Liver (tissue), 9 donors: ENCODE results near the gene MOXD1. TPM values are rescaled to one million over a fixed set of nuclear protein-coding genes. Genes with fewer than 3 reads are reported as not detected.

Experiments
- DNase-seq: peaks from one replicate; pipeline ENCODE4 v3.0.0-alpha.2; 2017; ENCODE audit warnings: low spot score
- H3K27ac ChIP-seq, 2 donors: one replicate each; pipeline ENCODE4 v1.7.0; 2013; ENCODE audit warnings: inconsistent platforms in 2 of 2, low read length in 2 of 2, control low read depth in 1 of 2, low read depth in 1 of 2, mild to moderate bottlenecking in 1 of 2
- H3K27me3 ChIP-seq, 4 donors: one replicate each; pipeline versions ENCODE4 v1.6.1 to v1.7.0; 2013; ENCODE audit warnings: low read length in 3 of 4, inconsistent platforms in 1 of 4, mild to moderate bottlenecking in 1 of 4, moderate library complexity in 1 of 4; ENCODE audit not compliant: control insufficient read depth in 4 of 4, insufficient read depth in 4 of 4
- H3K36me3 ChIP-seq, 4 donors: one replicate each; pipeline versions ENCODE4 v1.6.1 to v1.7.0; 2013; ENCODE audit warnings: low read length in 3 of 4, mild to moderate bottlenecking in 3 of 4, low read depth in 1 of 4, moderate library complexity in 1 of 4; ENCODE audit not compliant: control insufficient read depth in 4 of 4, insufficient read depth in 3 of 4
- H3K4me1 ChIP-seq, 4 donors: one replicate each; pipeline versions ENCODE4 v1.6.1 to v1.7.0; 2013; ENCODE audit warnings: low read length in 3 of 4, mild to moderate bottlenecking in 3 of 4, moderate library complexity in 1 of 4; ENCODE audit not compliant: control insufficient read depth in 4 of 4, insufficient read depth in 4 of 4
- H3K4me3 ChIP-seq, 3 donors: one replicate each; pipeline versions ENCODE4 v1.6.1 to v1.7.0; 2013; ENCODE audit warnings: low read length in 3 of 3, control low read depth in 1 of 3, low read depth in 1 of 3, mild to moderate bottlenecking in 1 of 3
- H3K9ac ChIP-seq, 2 donors: one replicate each; pipeline ENCODE4 v1.7.0; 2013; ENCODE audit warnings: low read length in 2 of 2, mild to moderate bottlenecking in 2 of 2, moderate library complexity in 2 of 2, control low read depth in 1 of 2, low read depth in 1 of 2
- H3K9me3 ChIP-seq, 4 donors: one replicate each; pipeline versions ENCODE4 v1.6.1 to v1.7.0; 2013; ENCODE audit warnings: low read length in 3 of 4; ENCODE audit not compliant: control insufficient read depth in 4 of 4
- EGR1 ChIP-seq, 2 donors: IDR thresholded peaks; 2 replicates each; pipeline ENCODE4 v1.6.1; 2016 to 2018; ENCODE audit warnings: antibody characterized with exemption in 2 of 2, low read depth in 2 of 2
- FOXA1 ChIP-seq: IDR thresholded peaks from 2 replicates; pipeline ENCODE4 v1.6.1; 2016; ENCODE audit warnings: antibody characterized with exemption
- FOXA2 ChIP-seq: IDR thresholded peaks from 2 replicates; pipeline ENCODE4 v1.6.1; 2016; ENCODE audit warnings: antibody characterized with exemption
- GABPA ChIP-seq, 2 donors: IDR thresholded peaks in 1 of 2; conservative IDR thresholded peaks in 1 of 2; 2 replicates each; pipeline ENCODE4 v1.6.1; 2016; ENCODE audit warnings: antibody characterized with exemption in 2 of 2, mild to moderate bottlenecking in 1 of 2, moderate library complexity in 1 of 2
- HNF4A ChIP-seq, 2 donors: conservative IDR thresholded peaks; 2 replicates each; pipeline ENCODE4 v1.6.1; 2016; ENCODE audit warnings: antibody characterized with exemption in 2 of 2, mild to moderate bottlenecking in 2 of 2
- HNF4G ChIP-seq: IDR thresholded peaks from 2 replicates; pipeline ENCODE4 v1.6.1; 2016; ENCODE audit warnings: antibody characterized with exemption
- JUND ChIP-seq, 2 donors: IDR thresholded peaks; 2 replicates each; pipeline ENCODE4 v1.6.1; 2016; ENCODE audit warnings: antibody characterized with exemption in 2 of 2
- NR2F2 ChIP-seq: IDR thresholded peaks from 2 replicates; pipeline ENCODE4 v1.6.1; 2016; ENCODE audit warnings: antibody characterized with exemption
- RAD21 ChIP-seq, 2 donors: IDR thresholded peaks; 2 replicates each; pipeline ENCODE4 v1.6.1; 2016; ENCODE audit warnings: antibody characterized with exemption in 2 of 2, mild to moderate bottlenecking in 2 of 2
- RXRA ChIP-seq, 2 donors: IDR thresholded peaks; 2 replicates each; pipeline ENCODE4 v1.6.1; 2017 to 2018; ENCODE audit warnings: antibody characterized with exemption in 2 of 2, mild to moderate bottlenecking in 1 of 2
- SP1 ChIP-seq: IDR thresholded peaks from 2 replicates; pipeline ENCODE4 v1.6.1; 2018; ENCODE audit warnings: antibody characterized with exemption, mild to moderate bottlenecking
- TAF1 ChIP-seq: conservative IDR thresholded peaks from 2 replicates; pipeline ENCODE4 v1.6.1; 2016; ENCODE audit warnings: antibody characterized with exemption, mild to moderate bottlenecking
- YY1 ChIP-seq: IDR thresholded peaks from 2 replicates; pipeline ENCODE4 v1.6.1; 2016; ENCODE audit warnings: antibody characterized with exemption, mild to moderate bottlenecking
- WGBS: extraction: QIAGEN DNeasy Blood & Tissue Kit; methylation state at CpG from one replicate; pipeline ENCODE4 v1.1.7; 2013; 5-methylcytosine and 5-hydroxymethylcytosine counted together
- polyA plus RNA-seq, 2 donors: library from polyadenylated mRNA; stranded (reverse) in 1 of 2; unstranded in 1 of 2; fragments of 200-250 nt in 1 of 2; fragments of >200 nt in 1 of 2; fragmentation: Nextera tagmentation in 1 of 2; extraction: Ambion mirVana in 1 of 2; gene quantifications; one replicate each; pipeline versions ENCODE4 v1.2.1 to v1.2.3, GENCODE V29; 2013 to 2015
- total RNA-seq, 2 donors: library from RNA; depleted of rRNA; stranded (reverse); fragments of >200 nt; gene quantifications; one replicate each; pipeline ENCODE4 v1.2.3, GENCODE V29; 2014
- TF ChIP-seq, protein P1 (sequence below): IDR thresholded peaks from 2 replicates; pipeline ENCODE4 v1.6.1; 2016; ENCODE audit warnings: antibody characterized with exemption
- TF ChIP-seq, protein P2 (sequence below): fragments of 150-350 bp; IDR thresholded peaks from 2 replicates; pipeline ENCODE4 v1.5.1; 2017; ENCODE audit warnings: improper control_type of control experiment, low read depth, low read length; ENCODE audit not compliant: missing input control
- TF ChIP-seq, protein P3 (sequence below): IDR thresholded peaks from 2 replicates; pipeline ENCODE4 v1.6.1; 2016; ENCODE audit warnings: antibody characterized with exemption
- TF ChIP-seq, protein P4 (sequence below): IDR thresholded peaks from 2 replicates; pipeline ENCODE4 v1.6.1; 2016; ENCODE audit warnings: antibody characterized with exemption
- TF ChIP-seq, protein P5 (sequence below): IDR thresholded peaks from 2 replicates; pipeline ENCODE4 v1.6.1; 2016; ENCODE audit warnings: antibody characterized with exemption, mild to moderate bottlenecking
- donor health status: healthy.
- donor health status: healthy.
- donor health status: healthy.
- donor health status: healthy.
- donor health status: healthy.

Gene MOXD1
- total and polyA plus RNA-seq, 4 donors: 0.14 to 0.48 (median 0.24) TPM

DNA sequence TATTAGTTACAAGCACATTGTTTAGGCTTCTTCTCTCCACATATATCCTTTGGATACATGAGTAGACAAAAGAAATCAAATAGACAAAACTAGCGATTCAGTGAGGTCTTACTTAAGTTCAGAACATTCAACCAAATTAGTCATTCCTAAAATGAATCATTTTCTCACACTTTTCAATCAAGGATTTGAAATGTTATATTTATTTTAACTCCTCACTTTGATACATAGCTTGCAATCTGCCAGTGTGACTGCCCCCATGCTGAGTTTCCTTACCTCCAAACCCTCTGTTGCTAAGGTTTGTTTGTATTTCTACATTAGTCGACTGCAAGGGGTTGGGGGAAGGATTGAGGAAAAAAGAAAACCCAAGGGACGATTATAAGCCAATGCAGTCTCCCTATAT is 3.5 kb upstream of the MOXD1 start:
- no peak overlapping the region for H3K4me3 ChIP-seq
- no peak for DNase-seq
- H3K36me3 ChIP-seq: no peaks in the 10 kb centered on the region
- H3K4me1 ChIP-seq: peaks cover 9 to 13% (median 11%) of the 10 kb centered on the region in 4 donors
- no peaks in the 10 kb centered on the region for H3K9me3 ChIP-seq
- 40% methylated on average over 3 of the region's 3 CpGs for WGBS
- H3K27ac ChIP-seq: no peak overlapping the region
- peaks cover 2 to 12% (median 7%) of the 10 kb centered on the region in 4 donors for H3K27me3 ChIP-seq
- TF ChIP-seq HNF4G (no peak), JUND (IDR thresholded peaks at IDR 0.05) (no peak), TAF1 (no peak), SP1 (no peak), EGR1 (IDR thresholded peaks at IDR 0.05; ENCODE audit: low read depth in 2 of 2) (no peak), FOXA1 (no peak), NR2F2 (no peak), RAD21 (IDR thresholded peaks at IDR 0.05) (no peak), FOXA2 (no peak), RXRA (IDR thresholded peaks at IDR 0.05) (no peak), HNF4A (conservative IDR thresholded peaks at IDR 0.05) (no peak), GABPA (IDR thresholded peaks at IDR 0.05 in 1 of 2, conservative IDR thresholded peaks at IDR 0.05 in 1 of 2) (no peak), YY1 (no peak)
- TF ChIP-seq, protein P1, sequence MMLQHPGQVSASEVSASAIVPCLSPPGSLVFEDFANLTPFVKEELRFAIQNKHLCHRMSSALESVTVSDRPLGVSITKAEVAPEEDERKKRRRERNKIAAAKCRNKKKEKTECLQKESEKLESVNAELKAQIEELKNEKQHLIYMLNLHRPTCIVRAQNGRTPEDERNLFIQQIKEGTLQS: no peak
- TF ChIP-seq, protein P2, sequence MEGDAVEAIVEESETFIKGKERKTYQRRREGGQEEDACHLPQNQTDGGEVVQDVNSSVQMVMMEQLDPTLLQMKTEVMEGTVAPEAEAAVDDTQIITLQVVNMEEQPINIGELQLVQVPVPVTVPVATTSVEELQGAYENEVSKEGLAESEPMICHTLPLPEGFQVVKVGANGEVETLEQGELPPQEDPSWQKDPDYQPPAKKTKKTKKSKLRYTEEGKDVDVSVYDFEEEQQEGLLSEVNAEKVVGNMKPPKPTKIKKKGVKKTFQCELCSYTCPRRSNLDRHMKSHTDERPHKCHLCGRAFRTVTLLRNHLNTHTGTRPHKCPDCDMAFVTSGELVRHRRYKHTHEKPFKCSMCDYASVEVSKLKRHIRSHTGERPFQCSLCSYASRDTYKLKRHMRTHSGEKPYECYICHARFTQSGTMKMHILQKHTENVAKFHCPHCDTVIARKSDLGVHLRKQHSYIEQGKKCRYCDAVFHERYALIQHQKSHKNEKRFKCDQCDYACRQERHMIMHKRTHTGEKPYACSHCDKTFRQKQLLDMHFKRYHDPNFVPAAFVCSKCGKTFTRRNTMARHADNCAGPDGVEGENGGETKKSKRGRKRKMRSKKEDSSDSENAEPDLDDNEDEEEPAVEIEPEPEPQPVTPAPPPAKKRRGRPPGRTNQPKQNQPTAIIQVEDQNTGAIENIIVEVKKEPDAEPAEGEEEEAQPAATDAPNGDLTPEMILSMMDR: no peak
- TF ChIP-seq, protein P3, sequence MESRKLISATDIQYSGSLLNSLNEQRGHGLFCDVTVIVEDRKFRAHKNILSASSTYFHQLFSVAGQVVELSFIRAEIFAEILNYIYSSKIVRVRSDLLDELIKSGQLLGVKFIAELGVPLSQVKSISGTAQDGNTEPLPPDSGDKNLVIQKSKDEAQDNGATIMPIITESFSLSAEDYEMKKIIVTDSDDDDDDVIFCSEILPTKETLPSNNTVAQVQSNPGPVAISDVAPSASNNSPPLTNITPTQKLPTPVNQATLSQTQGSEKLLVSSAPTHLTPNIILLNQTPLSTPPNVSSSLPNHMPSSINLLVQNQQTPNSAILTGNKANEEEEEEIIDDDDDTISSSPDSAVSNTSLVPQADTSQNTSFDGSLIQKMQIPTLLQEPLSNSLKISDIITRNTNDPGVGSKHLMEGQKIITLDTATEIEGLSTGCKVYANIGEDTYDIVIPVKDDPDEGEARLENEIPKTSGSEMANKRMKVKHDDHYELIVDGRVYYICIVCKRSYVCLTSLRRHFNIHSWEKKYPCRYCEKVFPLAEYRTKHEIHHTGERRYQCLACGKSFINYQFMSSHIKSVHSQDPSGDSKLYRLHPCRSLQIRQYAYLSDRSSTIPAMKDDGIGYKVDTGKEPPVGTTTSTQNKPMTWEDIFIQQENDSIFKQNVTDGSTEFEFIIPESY: no peak
- TF ChIP-seq, protein P4, sequence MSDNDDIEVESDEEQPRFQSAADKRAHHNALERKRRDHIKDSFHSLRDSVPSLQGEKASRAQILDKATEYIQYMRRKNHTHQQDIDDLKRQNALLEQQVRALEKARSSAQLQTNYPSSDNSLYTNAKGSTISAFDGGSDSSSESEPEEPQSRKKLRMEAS: no peak
- TF ChIP-seq, protein P5, sequence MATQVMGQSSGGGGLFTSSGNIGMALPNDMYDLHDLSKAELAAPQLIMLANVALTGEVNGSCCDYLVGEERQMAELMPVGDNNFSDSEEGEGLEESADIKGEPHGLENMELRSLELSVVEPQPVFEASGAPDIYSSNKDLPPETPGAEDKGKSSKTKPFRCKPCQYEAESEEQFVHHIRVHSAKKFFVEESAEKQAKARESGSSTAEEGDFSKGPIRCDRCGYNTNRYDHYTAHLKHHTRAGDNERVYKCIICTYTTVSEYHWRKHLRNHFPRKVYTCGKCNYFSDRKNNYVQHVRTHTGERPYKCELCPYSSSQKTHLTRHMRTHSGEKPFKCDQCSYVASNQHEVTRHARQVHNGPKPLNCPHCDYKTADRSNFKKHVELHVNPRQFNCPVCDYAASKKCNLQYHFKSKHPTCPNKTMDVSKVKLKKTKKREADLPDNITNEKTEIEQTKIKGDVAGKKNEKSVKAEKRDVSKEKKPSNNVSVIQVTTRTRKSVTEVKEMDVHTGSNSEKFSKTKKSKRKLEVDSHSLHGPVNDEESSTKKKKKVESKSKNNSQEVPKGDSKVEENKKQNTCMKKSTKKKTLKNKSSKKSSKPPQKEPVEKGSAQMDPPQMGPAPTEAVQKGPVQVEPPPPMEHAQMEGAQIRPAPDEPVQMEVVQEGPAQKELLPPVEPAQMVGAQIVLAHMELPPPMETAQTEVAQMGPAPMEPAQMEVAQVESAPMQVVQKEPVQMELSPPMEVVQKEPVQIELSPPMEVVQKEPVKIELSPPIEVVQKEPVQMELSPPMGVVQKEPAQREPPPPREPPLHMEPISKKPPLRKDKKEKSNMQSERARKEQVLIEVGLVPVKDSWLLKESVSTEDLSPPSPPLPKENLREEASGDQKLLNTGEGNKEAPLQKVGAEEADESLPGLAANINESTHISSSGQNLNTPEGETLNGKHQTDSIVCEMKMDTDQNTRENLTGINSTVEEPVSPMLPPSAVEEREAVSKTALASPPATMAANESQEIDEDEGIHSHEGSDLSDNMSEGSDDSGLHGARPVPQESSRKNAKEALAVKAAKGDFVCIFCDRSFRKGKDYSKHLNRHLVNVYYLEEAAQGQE: no peak
- no peak overlapping the region for H3K9ac ChIP-seq
